ENCODE measurements around the gene FAM184B. TPM values are rescaled to one million over a fixed set of nuclear protein-coding genes. Genes with fewer than 3 reads are reported as not detected.

FAM184B gene
- total RNA-seq, 1 donor, result not detected

DNA sequence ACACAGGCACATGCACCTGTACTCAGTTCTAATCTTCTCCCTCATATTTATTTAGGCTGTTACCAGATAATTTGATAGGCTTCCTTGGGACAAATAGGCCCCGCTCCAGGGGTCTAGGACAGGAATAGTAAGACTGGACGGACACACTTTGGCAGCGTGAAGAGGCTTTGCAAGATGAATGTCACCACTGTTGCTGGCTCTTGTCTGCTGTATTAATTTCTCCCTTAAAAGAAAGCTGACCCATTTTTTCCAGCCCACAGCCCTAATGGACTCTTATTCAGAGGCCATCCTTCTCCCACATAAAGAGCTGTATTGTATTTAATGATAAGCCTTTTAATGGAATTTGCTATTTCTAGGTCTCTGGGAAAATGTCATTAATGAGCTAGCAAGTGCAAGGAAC lies 18.0 kb downstream of the FAM184B start:
- H3K4me3 ChIP-seq (ENCODE audit: insufficient read depth, low read length), result no peak overlapping the region
- TF ChIP-seq, protein P1, sequence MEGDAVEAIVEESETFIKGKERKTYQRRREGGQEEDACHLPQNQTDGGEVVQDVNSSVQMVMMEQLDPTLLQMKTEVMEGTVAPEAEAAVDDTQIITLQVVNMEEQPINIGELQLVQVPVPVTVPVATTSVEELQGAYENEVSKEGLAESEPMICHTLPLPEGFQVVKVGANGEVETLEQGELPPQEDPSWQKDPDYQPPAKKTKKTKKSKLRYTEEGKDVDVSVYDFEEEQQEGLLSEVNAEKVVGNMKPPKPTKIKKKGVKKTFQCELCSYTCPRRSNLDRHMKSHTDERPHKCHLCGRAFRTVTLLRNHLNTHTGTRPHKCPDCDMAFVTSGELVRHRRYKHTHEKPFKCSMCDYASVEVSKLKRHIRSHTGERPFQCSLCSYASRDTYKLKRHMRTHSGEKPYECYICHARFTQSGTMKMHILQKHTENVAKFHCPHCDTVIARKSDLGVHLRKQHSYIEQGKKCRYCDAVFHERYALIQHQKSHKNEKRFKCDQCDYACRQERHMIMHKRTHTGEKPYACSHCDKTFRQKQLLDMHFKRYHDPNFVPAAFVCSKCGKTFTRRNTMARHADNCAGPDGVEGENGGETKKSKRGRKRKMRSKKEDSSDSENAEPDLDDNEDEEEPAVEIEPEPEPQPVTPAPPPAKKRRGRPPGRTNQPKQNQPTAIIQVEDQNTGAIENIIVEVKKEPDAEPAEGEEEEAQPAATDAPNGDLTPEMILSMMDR (IDR thresholded peaks at IDR 0.05; ENCODE audit: extremely low read depth, low read depth, low read length), result no peak
- H4K20me1 ChIP-seq (ENCODE audit: insufficient read depth, low read length), result no peaks in the 10 kb centered on the region
- no peaks in the 10 kb centered on the region for H3K27me3 ChIP-seq (ENCODE audit: insufficient read depth, low read length)
- no peaks in the 10 kb centered on the region for H3K4me1 ChIP-seq (ENCODE audit: insufficient read depth, low read length)
- H3K9me3 ChIP-seq (ENCODE audit: low read depth, low read length), result no peaks in the 10 kb centered on the region
- no peaks in the 10 kb centered on the region for H3K36me3 ChIP-seq (ENCODE audit: insufficient read depth, low read length)
- H3K27ac ChIP-seq (ENCODE audit: low read depth, low read length), result no peak overlapping the region
- H3K79me2 ChIP-seq (ENCODE audit: insufficient read depth, low read length), result no peaks in the 10 kb centered on the region
- DNase-seq (ENCODE audit: insufficient read length, low spot score, missing footprints), result no peak
- no peak overlapping the region for H2AFZ ChIP-seq (ENCODE audit: low read length)
- H3K4me2 ChIP-seq (ENCODE audit: insufficient read depth, low read length), result no peak overlapping the region

- Histone ChIP-seq H3K79me2 (ENCODE audit: insufficient read depth, low read length) (no peaks in the 10 kb centered on the region), H3K4me1 (ENCODE audit: insufficient read depth, low read length) (no peaks in the 10 kb centered on the region), H3K4me3 (ENCODE audit: insufficient read depth, low read length) (no peak overlapping the region), H3K27ac (ENCODE audit: low read depth, low read length) (no peak overlapping the region), H3K36me3 (ENCODE audit: insufficient read depth, low read length) (no peaks in the 10 kb centered on the region), H4K20me1 (ENCODE audit: insufficient read depth, low read length) (no peaks in the 10 kb centered on the region), H3K9me3 (ENCODE audit: low read depth, low read length) (no peaks in the 10 kb centered on the region), H3K4me2 (ENCODE audit: insufficient read depth, low read length) (no peak overlapping the region), H3K27me3 (ENCODE audit: insufficient read depth, low read length) (no peaks in the 10 kb centered on the region), H2AFZ (ENCODE audit: low read length) (no peak overlapping the region)
- DNase-seq (ENCODE audit: insufficient read length, low spot score, missing footprints), result no peak
- TF ChIP-seq, protein P1 (IDR thresholded peaks at IDR 0.05; ENCODE audit: extremely low read depth, low read depth, low read length), result peak; percentile 29
Measured at GRCh38 chr4:17762726-17763125, 18.7 kb downstream of the FAM184B start.

DNA sequence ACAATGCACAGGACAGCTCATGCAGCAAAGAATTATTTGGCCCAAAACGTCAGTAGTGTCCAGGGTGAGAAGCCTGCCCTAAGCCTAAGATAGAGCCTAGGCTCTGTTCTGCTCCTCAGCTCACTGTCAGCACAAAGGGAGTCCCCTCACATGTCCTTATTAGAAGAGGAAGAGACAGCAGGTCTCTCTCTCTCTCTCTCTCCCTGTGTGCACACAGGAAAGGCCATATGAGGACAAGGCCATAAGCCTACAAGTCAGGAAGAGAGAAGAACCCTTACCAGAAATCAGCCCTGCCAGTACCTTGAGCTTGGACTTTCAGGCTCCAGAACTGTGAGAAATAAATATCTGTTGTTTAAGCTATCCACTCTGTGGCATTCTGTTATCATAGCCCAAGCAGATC lies 20.4 kb downstream of the FAM184B start:
- peaks cover 3% of the 10 kb centered on the region for H3K27me3 ChIP-seq (ENCODE audit: insufficient read depth, low read length)
- TF ChIP-seq, protein P1 (IDR thresholded peaks at IDR 0.05; ENCODE audit: extremely low read depth, low read depth, low read length), result no peak
- no peak overlapping the region for H2AFZ ChIP-seq (ENCODE audit: low read length)
- no peak overlapping the region for H3K4me3 ChIP-seq (ENCODE audit: insufficient read depth, low read length)
- H3K4me2 ChIP-seq (ENCODE audit: insufficient read depth, low read length), result no peak overlapping the region
- H3K79me2 ChIP-seq (ENCODE audit: insufficient read depth, low read length), result no peaks in the 10 kb centered on the region
- no peak for DNase-seq (ENCODE audit: insufficient read length, low spot score, missing footprints)
- no peaks in the 10 kb centered on the region for H3K9me3 ChIP-seq (ENCODE audit: low read depth, low read length)
- H4K20me1 ChIP-seq (ENCODE audit: insufficient read depth, low read length), result no peaks in the 10 kb centered on the region
- no peaks in the 10 kb centered on the region for H3K4me1 ChIP-seq (ENCODE audit: insufficient read depth, low read length)
- no peak overlapping the region for H3K27ac ChIP-seq (ENCODE audit: low read depth, low read length)
- no peaks in the 10 kb centered on the region for H3K36me3 ChIP-seq (ENCODE audit: insufficient read depth, low read length)

DNA sequence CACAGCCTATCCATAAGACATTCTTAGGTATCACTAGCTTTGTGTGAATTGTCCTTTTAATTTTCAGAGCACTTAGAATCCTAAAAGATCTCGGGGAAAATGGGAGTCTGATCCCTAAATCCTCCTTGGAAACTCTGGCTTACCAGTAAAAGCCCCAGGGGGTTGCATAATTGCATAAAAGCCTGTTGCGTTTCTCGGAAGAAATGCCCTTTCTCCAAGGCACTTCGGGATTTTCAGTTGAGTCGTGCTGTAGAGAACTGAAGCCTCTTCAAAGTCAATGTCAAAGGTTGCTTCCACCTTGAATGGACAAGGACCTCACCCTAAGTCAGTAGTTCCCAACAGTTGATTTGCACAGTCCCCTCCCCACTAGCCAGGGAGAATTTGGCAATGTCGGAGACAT lies 20.8 kb downstream of the FAM184B start:
- Histone ChIP-seq H3K27me3 (ENCODE audit: insufficient read depth, low read length) (peaks cover 3% of the 10 kb centered on the region), H3K36me3 (ENCODE audit: insufficient read depth, low read length) (no peaks in the 10 kb centered on the region), H3K79me2 (ENCODE audit: insufficient read depth, low read length) (no peaks in the 10 kb centered on the region), H3K4me1 (ENCODE audit: insufficient read depth, low read length) (no peaks in the 10 kb centered on the region), H4K20me1 (ENCODE audit: insufficient read depth, low read length) (no peaks in the 10 kb centered on the region), H3K4me2 (ENCODE audit: insufficient read depth, low read length) (no peak overlapping the region), H3K9me3 (ENCODE audit: low read depth, low read length) (no peaks in the 10 kb centered on the region), H3K27ac (ENCODE audit: low read depth, low read length) (no peak overlapping the region), H3K4me3 (ENCODE audit: insufficient read depth, low read length) (no peak overlapping the region), H2AFZ (ENCODE audit: low read length) (no peak overlapping the region)
- no peak for DNase-seq (ENCODE audit: insufficient read length, low spot score, missing footprints)
- TF ChIP-seq, protein P1 (IDR thresholded peaks at IDR 0.05; ENCODE audit: extremely low read depth, low read depth, low read length), result no peak

Data from osteoblast (primary cell).